H9 (cell line): ENCODE data around the gene ATP10B. TPM values are rescaled to one million over a fixed set of nuclear protein-coding genes. Genes with fewer than 3 reads are reported as not detected.

Experiments used
- DNase-seq: peaks from one replicate; pipeline ENCODE4 v3.0.0-alpha.2; 2017
- H2AFZ ChIP-seq: one replicate; pipeline ENCODE4 v1.6.1; 2013; ENCODE audit warnings: mild to moderate bottlenecking, low read length, control low read depth, moderate library complexity
- H2AK5ac ChIP-seq: 2 replicates; pipeline ENCODE4 v1.6.1; 2013; ENCODE audit warnings: low read length, control low read depth, mixed read lengths; ENCODE audit not compliant: insufficient read length
- H2BK120ac ChIP-seq: one replicate; pipeline ENCODE4 v1.6.1; 2013; ENCODE audit warnings: low read depth, mild to moderate bottlenecking, low read length, control low read depth, inconsistent platforms; ENCODE audit not compliant: poor library complexity, severe bottlenecking
- H2BK12ac ChIP-seq: 2 replicates; pipeline ENCODE4 v1.6.1; 2013; ENCODE audit warnings: low read length, control low read depth, mixed read lengths, low read depth; ENCODE audit not compliant: insufficient read length
- H2BK15ac ChIP-seq: 2 replicates; pipeline ENCODE4 v1.6.1; 2013; ENCODE audit warnings: low read depth, low read length, control low read depth
- H2BK20ac ChIP-seq: one replicate; pipeline ENCODE4 v1.6.1; 2013; ENCODE audit warnings: low read depth, mild to moderate bottlenecking, low read length, control low read depth, inconsistent platforms; ENCODE audit not compliant: poor library complexity, severe bottlenecking
- H2BK5ac ChIP-seq: 2 replicates; pipeline ENCODE4 v1.6.1; 2013; ENCODE audit warnings: low read length, control low read depth, mixed read lengths; ENCODE audit not compliant: insufficient read length
- H3K14ac ChIP-seq: 2 replicates; pipeline ENCODE4 v1.6.1; 2013; ENCODE audit warnings: low read length, control low read depth; ENCODE audit not compliant: insufficient read depth
- H3K18ac ChIP-seq: 2 replicates; pipeline ENCODE4 v1.6.1; 2013; ENCODE audit warnings: low read depth, mild to moderate bottlenecking, mixed read lengths, low read length, control low read depth; ENCODE audit not compliant: insufficient read length
- H3K23ac ChIP-seq: 2 replicates; pipeline ENCODE4 v1.6.1; 2013; ENCODE audit warnings: low read length, control low read depth, mixed read lengths, low read depth; ENCODE audit not compliant: insufficient read length
- H3K23me2 ChIP-seq: 2 replicates; pipeline ENCODE4 v1.6.1; 2013; ENCODE audit warnings: low read depth, mild to moderate bottlenecking, mixed read lengths, low read length, control low read depth; ENCODE audit not compliant: insufficient read length, poor library complexity, severe bottlenecking
- H3K27ac ChIP-seq: 2 replicates; pipeline ENCODE4 v1.5.1; 2013; ENCODE audit warnings: low read length, control low read depth, mixed read lengths, low read depth; ENCODE audit not compliant: insufficient read length
- H3K27me3 ChIP-seq: 2 replicates; pipeline ENCODE4 v1.6.1; 2013; ENCODE audit warnings: low read length, control low read depth, inconsistent platforms; ENCODE audit not compliant: insufficient read depth
- H3K4ac ChIP-seq: 2 replicates; pipeline ENCODE4 v1.6.1; 2013; ENCODE audit warnings: low read depth, mild to moderate bottlenecking, control low read depth, inconsistent platforms, low read length, moderate library complexity
- H3K4me1 ChIP-seq: 2 replicates; pipeline ENCODE4 v1.6.1; 2013; ENCODE audit warnings: low read length, control low read depth, inconsistent platforms; ENCODE audit not compliant: insufficient read depth
- H3K4me2 ChIP-seq: 2 replicates; pipeline ENCODE4 v1.6.1; 2013; ENCODE audit warnings: low read length, control low read depth, mixed read lengths; ENCODE audit not compliant: insufficient read length, insufficient read depth
- H3K56ac ChIP-seq: 2 replicates; pipeline ENCODE4 v1.6.1; 2013; ENCODE audit warnings: low read depth, mild to moderate bottlenecking, mixed read lengths, low read length, control low read depth; ENCODE audit not compliant: insufficient read length
- H3K79me1 ChIP-seq: 2 replicates; pipeline ENCODE4 v1.6.1; 2013; ENCODE audit warnings: low read depth, mild to moderate bottlenecking, moderate library complexity, low read length, control low read depth, inconsistent platforms; ENCODE audit not compliant: insufficient read depth, poor library complexity, severe bottlenecking
- H3K79me2 ChIP-seq: 2 replicates; pipeline ENCODE4 v1.6.1; 2013; ENCODE audit warnings: low read length, control low read depth, inconsistent platforms; ENCODE audit not compliant: insufficient read depth
- H3K9ac ChIP-seq: 2 replicates; pipeline ENCODE4 v1.6.1; 2013; ENCODE audit warnings: low read length, control low read depth, mixed read lengths; ENCODE audit not compliant: insufficient read length; ENCODE audit errors: extremely low read depth
- H3K9me3 ChIP-seq: one replicate; pipeline ENCODE4 v1.6.1; 2013; ENCODE audit warnings: low read depth, low read length, inconsistent platforms; ENCODE audit not compliant: control insufficient read depth
- H3T11ph ChIP-seq: one replicate; pipeline ENCODE4 v1.6.1; 2013; ENCODE audit warnings: mild to moderate bottlenecking, low read length, control low read depth, inconsistent platforms
- H4K20me1 ChIP-seq: one replicate; pipeline ENCODE4 v1.6.1; 2013; ENCODE audit not compliant: control insufficient read depth, insufficient read length, insufficient read depth
- H4K5ac ChIP-seq: 2 replicates; pipeline ENCODE4 v1.6.1; 2013; ENCODE audit warnings: low read depth, mild to moderate bottlenecking, mixed read lengths, low read length, control low read depth; ENCODE audit not compliant: insufficient read length
- H4K8ac ChIP-seq: replicated peaks from 2 replicates; pipeline ENCODE4 v1.6.1; 2013; ENCODE audit warnings: low read length, control low read depth, mixed read lengths, low read depth; ENCODE audit not compliant: insufficient read length
- H4K91ac ChIP-seq: 2 replicates; pipeline ENCODE4 v1.6.1; 2013; ENCODE audit warnings: low read depth, mild to moderate bottlenecking, moderate library complexity, mixed read lengths, low read length, control low read depth; ENCODE audit not compliant: insufficient read length
- H3K27ac Mint-ChIP-seq, 3 experiments: 2 replicates in 2 of 3; 3 replicates in 1 of 3; pipeline ENCODE4 v1.8.0; 2020 to 2021; ENCODE audit warnings: mixed read lengths in 3 of 3, mild to moderate bottlenecking in 1 of 3, moderate library complexity in 1 of 3
- H3K27me3 Mint-ChIP-seq: 2 replicates; pipeline ENCODE4 v1.8.0; 2021; ENCODE audit warnings: low read depth, mild to moderate bottlenecking, moderate library complexity, mixed read lengths
- H3K36me3 Mint-ChIP-seq, 3 experiments: 2 replicates in 2 of 3; 3 replicates in 1 of 3; pipeline ENCODE4 v1.8.0; 2020 to 2021; ENCODE audit warnings: low read depth in 3 of 3, mixed read lengths in 3 of 3; ENCODE audit not compliant: insufficient read depth in 1 of 3
- H3K4me1 Mint-ChIP-seq, 2 experiments: 2 replicates each; pipeline ENCODE4 v1.8.0; 2020; ENCODE audit warnings: mixed read lengths in 2 of 2
- H3K4me3 Mint-ChIP-seq, 2 experiments: 2 replicates in 1 of 2; 3 replicates in 1 of 2; pipeline ENCODE4 v1.8.0; 2020 to 2021; ENCODE audit warnings: mild to moderate bottlenecking in 2 of 2, mixed read lengths in 2 of 2, moderate library complexity in 1 of 2
- H3K9me3 Mint-ChIP-seq, 2 experiments: 2 replicates in 1 of 2; 3 replicates in 1 of 2; pipeline ENCODE4 v1.8.0; 2020; ENCODE audit warnings: mild to moderate bottlenecking in 2 of 2, mixed read lengths in 2 of 2, moderate library complexity in 1 of 2
- CTCF ChIP-seq: fragments of 200-600 bp; sonication (generic); conservative IDR thresholded peaks from 3 replicates; pipeline ENCODE4 v1.8.0; 2021; ENCODE audit warnings: antibody characterized with exemption, mild to moderate bottlenecking
- WGBS: extraction: QIAGEN DNeasy Blood & Tissue Kit; methylation state at CpG from one replicate; pipeline ENCODE4 v1.1.7; 2013; ENCODE audit warnings: missing lambda C conversion rate, low lambda C conversion rate, mixed read lengths; ENCODE audit not compliant: insufficient read length; ENCODE audit errors: extremely low coverage; 5-methylcytosine and 5-hydroxymethylcytosine counted together
- total RNA-seq: library from RNA; stranded (reverse); gene quantifications from 2 replicates; pipeline ENCODE4 v1.2.1, GENCODE V29; 2021

Gene ATP10B
- total RNA-seq, 1 experiment from 2014 or later = 0.42 TPM

DNA sequence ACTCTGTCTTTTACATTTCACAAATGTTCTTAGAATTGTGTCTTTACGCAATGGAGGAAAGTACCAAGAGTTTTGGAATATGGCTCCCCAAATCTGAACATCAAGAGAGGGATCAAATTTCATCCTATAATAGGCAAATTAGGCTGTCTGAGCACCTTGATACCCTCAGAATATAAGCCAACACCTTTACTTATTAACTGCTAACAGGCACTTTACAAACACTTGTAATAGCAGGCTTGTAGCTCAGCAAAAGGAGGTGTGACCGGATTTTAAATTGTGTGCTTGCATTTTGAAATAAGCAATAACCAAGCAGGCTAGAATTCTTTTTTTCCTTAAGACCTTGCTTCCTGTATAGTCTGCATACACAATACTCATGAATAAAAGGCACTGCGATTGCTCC is 92.0 kb downstream of the ATP10B start:
- Histone ChIP-seq H3K79me1 (no peaks in the 10 kb centered on the region), H2AFZ (no peak overlapping the region), H3K79me2 (no peaks in the 10 kb centered on the region), H2BK120ac (no peak overlapping the region), H3K4ac (no peak overlapping the region), H4K5ac (no peak overlapping the region), H3K23ac (no peak overlapping the region), H2AK5ac (no peak overlapping the region), H3K4me1 (no peaks in the 10 kb centered on the region), H3K9ac (no peak overlapping the region), H3K27ac (no peak overlapping the region), H2BK12ac (no peak overlapping the region), H2BK20ac (no peak overlapping the region), H4K20me1 (no peaks in the 10 kb centered on the region), H4K8ac (no peak overlapping the region), H3K9me3 (no peaks in the 10 kb centered on the region), H3K4me2 (no peak overlapping the region), H3K27me3 (no peaks in the 10 kb centered on the region), H4K91ac (no peak overlapping the region), H3K23me2 (no peaks in the 10 kb centered on the region), H2BK5ac (no peak overlapping the region), H2BK15ac (no peak overlapping the region), H3T11ph (no peak overlapping the region), H3K56ac (no peak overlapping the region), H3K18ac (no peak overlapping the region), H3K14ac (no peak overlapping the region)
- no peaks in the 10 kb centered on the region for H3K27me3 Mint-ChIP-seq
- no peak for DNase-seq
- no CpG with 5 or more reads among the region's 3 CpGs for WGBS
- peaks cover 5% of the 10 kb centered on the region in 2 experiments; a peak in 2 of 4 replicates for H3K4me1 Mint-ChIP-seq
- no peaks in the 10 kb centered on the region for H3K36me3 Mint-ChIP-seq
- H3K4me3 Mint-ChIP-seq = no peak overlapping the region
- TF ChIP-seq CTCF = no peak
- no peak overlapping the region for H3K27ac Mint-ChIP-seq
- peaks cover 4% of the 10 kb centered on the region in 2 experiments; a peak in 3 of 5 replicates for H3K9me3 Mint-ChIP-seq
